ENCODE measurements around the gene CLDN7.

The CLDN7 gene

GRCh38 chr17:7261379-7262191 lies 693 bp downstream of the CLDN7 start:
- no peak for TF ChIP-seq TAF1 (IDR thresholded peaks at IDR 0.05; ENCODE audit: borderline replicate concordance, insufficient read depth, low read length)
- no peak for TF ChIP-seq SIN3A (IDR thresholded peaks at IDR 0.05; ENCODE audit: borderline replicate concordance, insufficient read depth, low read length)
- TF ChIP-seq POLR2AphosphoS5 (IDR thresholded peaks at IDR 0.05; ENCODE audit: low read depth, low read length): no peak
- TF ChIP-seq FOXP2 (optimal IDR thresholded peaks at IDR 0.05; ENCODE audit: borderline replicate concordance, extremely low read depth, extremely low read length, insufficient read depth): no peak
- TF ChIP-seq REST (IDR thresholded peaks at IDR 0.05; ENCODE audit: insufficient read depth in 1 of 2, low read depth in 2 of 2, low read length in 2 of 2): no peak

GRCh38 chr17:7260651-7261378 lies 1.5 kb downstream of the CLDN7 start:
- no peak for TF ChIP-seq FOXP2 (optimal IDR thresholded peaks at IDR 0.05; ENCODE audit: borderline replicate concordance, extremely low read depth, extremely low read length, insufficient read depth)
- no peak for TF ChIP-seq REST (IDR thresholded peaks at IDR 0.05; ENCODE audit: insufficient read depth in 1 of 2, low read depth in 2 of 2, low read length in 2 of 2)
- no peak for TF ChIP-seq SIN3A (IDR thresholded peaks at IDR 0.05; ENCODE audit: borderline replicate concordance, insufficient read depth, low read length)
- no peak for TF ChIP-seq POLR2AphosphoS5 (IDR thresholded peaks at IDR 0.05; ENCODE audit: low read depth, low read length)
- TF ChIP-seq TAF1 (IDR thresholded peaks at IDR 0.05; ENCODE audit: borderline replicate concordance, insufficient read depth, low read length): no peak

DNA sequence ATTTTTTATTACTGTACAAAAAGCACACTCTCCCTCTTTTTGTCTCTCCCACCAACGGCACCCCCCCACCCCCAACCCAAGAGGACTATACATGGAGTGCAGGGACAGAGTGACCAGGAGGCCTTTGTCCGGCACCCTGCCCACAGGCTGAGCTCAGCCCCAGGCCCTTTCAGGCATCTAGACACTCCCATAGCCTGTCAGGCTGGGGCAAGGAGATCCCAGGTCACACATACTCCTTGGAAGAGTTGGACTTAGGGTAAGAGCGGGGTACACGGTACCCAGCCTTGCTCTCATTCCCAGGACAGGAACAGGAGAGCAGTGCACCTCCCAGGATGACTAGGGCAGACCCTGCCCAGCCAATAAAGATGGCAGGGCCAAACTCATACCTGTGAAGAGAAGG lies 2.1 kb downstream of the CLDN7 start:
- TF ChIP-seq FOXP2 (optimal IDR thresholded peaks at IDR 0.05; ENCODE audit: borderline replicate concordance, extremely low read depth, extremely low read length, insufficient read depth) (no peak), POLR2AphosphoS5 (IDR thresholded peaks at IDR 0.05; ENCODE audit: low read depth, low read length) (no peak), TAF1 (IDR thresholded peaks at IDR 0.05; ENCODE audit: borderline replicate concordance, insufficient read depth, low read length) (no peak), SIN3A (IDR thresholded peaks at IDR 0.05; ENCODE audit: borderline replicate concordance, insufficient read depth, low read length) (no peak), REST (IDR thresholded peaks at IDR 0.05; ENCODE audit: insufficient read depth in 1 of 2, low read depth in 2 of 2, low read length in 2 of 2) (no peak)

GRCh38 chr17:7259555-7259889 lies 2.8 kb downstream of the CLDN7 start:
- TF ChIP-seq FOXP2 (optimal IDR thresholded peaks at IDR 0.05; ENCODE audit: borderline replicate concordance, extremely low read depth, extremely low read length, insufficient read depth) (no peak), REST (IDR thresholded peaks at IDR 0.05; ENCODE audit: insufficient read depth in 1 of 2, low read depth in 2 of 2, low read length in 2 of 2) (no peak), POLR2AphosphoS5 (IDR thresholded peaks at IDR 0.05; ENCODE audit: low read depth, low read length) (no peak), TAF1 (IDR thresholded peaks at IDR 0.05; ENCODE audit: borderline replicate concordance, insufficient read depth, low read length) (no peak), SIN3A (IDR thresholded peaks at IDR 0.05; ENCODE audit: borderline replicate concordance, insufficient read depth, low read length) (no peak)

All from PFSK-1 (cell line).